GM08714 (cell line): Measurements from ENCODE around the gene MAEA.

Source experiments
- H3K4me3 ChIP-seq: fragments of 200-500 bp; sonication (Bioruptor generic); 2 replicates; pipeline ENCODE4 v1.5.1; 2014; ENCODE audit warnings: mild to moderate bottlenecking, low read length, inconsistent platforms
- ZNF274 ChIP-seq: IDR thresholded peaks from 2 replicates; pipeline ENCODE4 v1.6.1; 2012; ENCODE audit warnings: mild to moderate bottlenecking, low read depth, low read length

The MAEA gene

DNA sequence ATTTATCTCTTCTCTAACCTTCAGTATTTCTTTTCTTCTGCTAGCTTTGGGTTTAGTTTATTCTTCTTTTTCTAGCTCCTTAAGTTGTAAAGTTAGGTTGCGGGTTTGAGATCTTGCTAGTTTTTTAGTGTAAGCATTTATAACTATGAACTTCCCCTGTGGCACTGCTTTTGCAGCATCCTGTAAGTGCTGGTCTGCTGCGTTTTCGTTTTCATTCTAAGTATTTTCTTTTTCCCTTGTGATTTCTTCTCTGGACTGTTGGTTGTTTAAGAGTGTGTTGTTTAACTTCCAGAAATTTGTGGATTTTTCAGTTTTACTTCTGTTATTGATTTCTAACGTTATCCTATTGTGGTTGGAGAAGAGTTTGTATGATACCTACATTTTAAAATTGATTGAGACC is 29.7 kb upstream of the MAEA start:
- H3K4me3 ChIP-seq = no peak overlapping the region

GRCh38 chr4:1260418-1261106 is 29.1 kb upstream of the MAEA start:
- no peak for TF ChIP-seq ZNF274
- no peak overlapping the region for H3K4me3 ChIP-seq

More for the DNA sequence above, 29.7 kb upstream of the MAEA start:
- no peak for TF ChIP-seq ZNF274

GRCh38 chr4:1261107-1261928 is 28.4 kb upstream of the MAEA start:
- TF ChIP-seq ZNF274 = no peak
- no peak overlapping the region for H3K4me3 ChIP-seq

DNA sequence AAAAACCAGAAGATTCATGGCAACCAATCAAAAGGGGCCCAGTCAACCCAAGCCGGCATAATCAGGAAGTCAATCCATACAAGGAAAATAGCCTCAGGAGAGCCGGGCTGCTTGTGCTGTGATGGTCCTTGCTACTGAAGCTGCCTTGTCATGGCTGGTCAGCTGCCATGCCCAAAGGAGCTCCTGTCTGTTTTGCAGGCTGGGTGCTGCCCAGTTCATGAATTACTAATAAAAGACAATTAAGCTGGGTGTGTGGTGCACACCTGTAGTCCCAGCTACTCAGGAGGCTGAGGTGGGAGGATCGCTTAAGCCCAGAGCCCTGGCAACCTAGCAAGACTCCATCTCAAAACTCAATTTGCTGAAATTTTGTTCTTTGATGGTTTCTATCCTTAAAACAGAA is 24.7 kb upstream of the MAEA start:
- no peak overlapping the region for H3K4me3 ChIP-seq
- TF ChIP-seq ZNF274 = no peak

GRCh38 chr4:1265351-1265750 is 24.3 kb upstream of the MAEA start:
- no peak for TF ChIP-seq ZNF274
- no peak overlapping the region for H3K4me3 ChIP-seq

DNA sequence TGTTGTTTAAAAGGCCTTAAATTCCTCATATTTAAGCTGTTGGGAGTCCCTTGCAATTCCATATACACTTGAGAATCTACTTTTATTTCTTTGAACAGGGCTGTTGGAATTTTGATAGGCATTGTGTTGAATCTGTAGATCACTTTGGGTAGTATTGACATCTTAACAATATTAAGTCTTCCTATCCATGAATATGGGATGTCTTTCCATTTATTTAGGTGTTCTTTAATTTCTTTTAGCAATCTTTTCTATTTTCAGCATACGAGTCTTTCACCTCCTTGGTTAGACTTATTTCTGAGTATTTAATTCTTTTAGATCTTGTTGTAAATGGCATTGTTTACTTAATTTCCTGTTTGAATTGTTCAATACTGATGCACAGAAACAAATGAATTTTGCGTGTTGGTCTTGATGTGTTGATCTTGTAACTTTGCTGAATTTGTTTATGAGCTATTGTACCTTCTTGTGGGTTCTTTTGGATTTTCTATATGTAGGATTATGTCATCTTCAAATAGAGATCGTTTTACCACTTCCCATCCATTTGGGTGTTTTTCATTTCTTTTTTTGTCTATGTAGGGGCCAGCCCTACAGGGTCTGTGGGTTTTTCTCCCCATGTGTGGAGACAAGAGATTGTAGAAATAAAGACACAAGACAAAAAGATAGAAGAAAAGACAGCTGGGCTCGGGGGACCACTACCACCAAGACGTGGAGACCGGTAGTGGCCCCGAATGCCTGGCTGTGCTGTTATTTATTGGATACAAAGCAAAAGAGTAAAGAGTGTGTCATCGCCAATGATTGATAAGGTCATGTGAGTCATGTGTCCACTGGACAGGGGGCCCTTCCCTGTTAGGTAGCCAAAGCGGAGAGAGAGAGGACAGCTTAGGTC is 22.6 kb upstream of the MAEA start:
- peak overlapping the region; percentile 51; the same call in 1 of the 2 replicates for H3K4me3 ChIP-seq
- TF ChIP-seq ZNF274 = no peak

DNA sequence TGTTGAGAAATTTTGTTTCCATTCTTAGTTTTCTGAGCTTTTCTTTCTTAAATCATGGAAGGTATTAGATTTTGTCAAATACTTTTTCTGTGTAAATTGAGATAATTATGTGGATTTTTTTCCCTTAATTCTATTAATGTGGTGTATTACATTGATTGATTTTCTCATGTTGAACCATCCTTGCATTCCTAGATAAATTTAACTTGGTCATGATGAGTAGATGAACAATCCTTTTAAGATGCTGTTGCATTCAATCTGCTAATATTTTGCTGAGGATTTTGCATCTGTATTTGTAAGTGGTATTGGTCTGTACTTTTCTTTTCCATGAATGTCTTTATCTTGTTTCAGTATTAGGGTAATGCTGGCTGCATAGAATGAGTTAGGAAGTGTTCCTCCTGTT is 20.5 kb upstream of the MAEA start:
- H3K4me3 ChIP-seq = no peak overlapping the region
- TF ChIP-seq ZNF274 = no peak

- no peak for TF ChIP-seq ZNF274
- H3K4me3 ChIP-seq = no peak overlapping the region
Observed at GRCh38 chr4:1271686-1272085, 18.0 kb upstream of the MAEA start.

GRCh38 chr4:1274871-1275270 is 14.8 kb upstream of the MAEA start:
- TF ChIP-seq ZNF274 = no peak
- H3K4me3 ChIP-seq = no peak overlapping the region

DNA sequence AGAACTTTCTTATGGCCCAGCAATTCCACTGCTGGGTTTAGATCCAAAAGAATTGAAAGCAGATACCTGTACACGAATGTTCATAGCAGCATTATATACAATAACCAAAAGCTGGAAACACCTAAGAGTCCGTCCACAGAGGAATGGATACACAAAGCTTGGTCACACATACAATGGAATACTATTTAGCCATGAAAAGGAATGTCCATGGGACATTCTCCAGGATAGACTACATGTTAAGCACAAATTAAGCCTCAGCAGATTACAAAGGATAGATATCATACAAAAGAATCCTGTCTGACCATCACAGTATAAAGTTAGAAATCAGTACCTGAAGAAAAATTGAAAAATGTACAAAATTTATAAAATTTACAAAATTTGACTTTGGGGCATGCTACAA is 12.7 kb upstream of the MAEA start:
- H3K4me3 ChIP-seq = no peak overlapping the region
- no peak for TF ChIP-seq ZNF274

DNA sequence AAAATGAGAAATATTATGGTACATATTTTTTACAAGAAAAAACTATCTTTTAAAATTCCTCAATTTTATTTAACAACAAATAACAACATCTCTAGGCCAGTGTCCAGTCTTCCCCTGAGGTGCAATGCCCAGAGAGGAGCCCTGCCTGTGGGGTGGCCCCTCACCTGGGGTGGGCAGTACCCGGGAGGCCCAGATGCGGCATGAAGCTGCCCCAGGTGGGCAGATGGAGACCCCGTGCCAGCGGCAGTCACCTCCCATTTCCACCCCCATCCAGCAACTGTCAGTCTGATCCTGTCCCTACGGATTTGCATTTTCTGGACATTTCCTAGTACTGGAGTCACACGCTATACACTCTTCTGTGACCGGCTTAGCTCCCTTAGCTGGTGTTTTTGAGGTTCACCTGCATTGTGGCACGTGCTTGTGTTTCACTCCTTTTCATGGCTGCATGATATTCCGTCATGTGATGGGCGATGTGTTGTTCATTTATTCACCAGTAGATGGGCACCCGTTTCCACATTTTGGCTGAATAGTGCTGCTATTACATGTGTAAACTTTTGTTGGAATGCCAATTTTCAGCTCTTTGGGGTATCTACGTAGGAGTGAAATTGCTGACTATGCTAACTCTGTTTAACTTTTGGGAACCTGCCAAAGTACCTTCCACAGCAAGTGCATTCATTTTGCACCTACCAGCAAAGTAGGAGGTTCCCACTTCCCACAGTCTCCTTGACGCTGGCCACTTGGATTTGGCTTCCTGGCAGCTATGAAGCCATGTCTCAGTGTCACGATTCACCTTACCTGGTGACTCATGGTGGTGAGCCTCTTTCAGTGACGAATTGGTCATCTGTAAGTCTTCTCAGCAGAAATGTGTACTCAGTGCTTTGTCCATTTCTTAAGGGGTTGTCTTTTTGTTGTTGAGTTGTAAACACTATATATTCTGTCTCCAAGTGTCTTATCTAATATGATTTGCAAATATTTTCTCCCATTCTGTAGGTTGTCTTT is 11.7 kb upstream of the MAEA start:
- TF ChIP-seq ZNF274 = no peak
- H3K4me3 ChIP-seq = no peak overlapping the region

DNA sequence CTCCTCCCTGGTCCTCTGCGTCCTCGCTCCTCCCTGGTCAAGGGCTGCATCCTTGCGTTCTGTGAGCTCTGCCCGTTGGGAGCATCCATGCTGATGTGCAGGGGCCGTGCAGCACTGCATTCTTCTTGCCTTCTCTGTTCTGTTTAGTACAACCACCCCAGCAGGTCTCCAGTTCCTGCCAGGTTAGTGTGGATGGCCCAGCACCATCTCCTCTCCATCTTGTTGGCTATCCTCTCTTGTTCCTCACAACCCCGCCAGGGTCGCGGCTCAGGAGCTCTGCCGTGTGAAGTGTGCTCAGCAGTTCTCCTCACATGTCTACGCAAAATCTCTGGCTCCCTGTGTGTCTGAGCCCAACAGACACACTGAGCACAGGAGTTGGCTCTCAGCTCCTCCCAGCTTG is 10.4 kb upstream of the MAEA start:
- no peak for TF ChIP-seq ZNF274
- no peak overlapping the region for H3K4me3 ChIP-seq

DNA sequence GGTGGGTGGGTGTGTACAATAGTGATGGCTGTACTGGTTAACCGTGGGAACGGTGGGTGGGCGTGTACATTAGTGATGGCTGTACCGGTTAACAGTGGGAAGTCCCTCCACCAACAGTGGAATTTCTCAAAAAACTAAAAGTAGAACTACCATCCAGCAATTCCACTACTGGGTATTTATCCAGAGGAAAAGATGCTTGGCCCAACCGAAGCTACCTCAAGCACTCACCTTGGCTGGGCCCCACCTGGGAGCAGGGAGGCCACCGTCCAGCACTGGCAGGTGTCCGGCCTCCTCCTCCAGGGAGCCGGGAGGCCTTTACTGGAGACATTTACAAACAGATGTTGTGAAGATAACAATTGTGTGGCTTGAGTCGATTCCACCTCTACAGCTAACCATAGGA is 6.0 kb upstream of the MAEA start:
- H3K4me3 ChIP-seq = no peak overlapping the region
- no peak for TF ChIP-seq ZNF274
